ENCODE results near the gene CMBL.
"Not testable (repeated sequence)": the region's sequence is repeated elsewhere in the genome, so short reads cannot be mapped to it uniquely, and the experiment has no call there.

CMBL gene

DNA sequence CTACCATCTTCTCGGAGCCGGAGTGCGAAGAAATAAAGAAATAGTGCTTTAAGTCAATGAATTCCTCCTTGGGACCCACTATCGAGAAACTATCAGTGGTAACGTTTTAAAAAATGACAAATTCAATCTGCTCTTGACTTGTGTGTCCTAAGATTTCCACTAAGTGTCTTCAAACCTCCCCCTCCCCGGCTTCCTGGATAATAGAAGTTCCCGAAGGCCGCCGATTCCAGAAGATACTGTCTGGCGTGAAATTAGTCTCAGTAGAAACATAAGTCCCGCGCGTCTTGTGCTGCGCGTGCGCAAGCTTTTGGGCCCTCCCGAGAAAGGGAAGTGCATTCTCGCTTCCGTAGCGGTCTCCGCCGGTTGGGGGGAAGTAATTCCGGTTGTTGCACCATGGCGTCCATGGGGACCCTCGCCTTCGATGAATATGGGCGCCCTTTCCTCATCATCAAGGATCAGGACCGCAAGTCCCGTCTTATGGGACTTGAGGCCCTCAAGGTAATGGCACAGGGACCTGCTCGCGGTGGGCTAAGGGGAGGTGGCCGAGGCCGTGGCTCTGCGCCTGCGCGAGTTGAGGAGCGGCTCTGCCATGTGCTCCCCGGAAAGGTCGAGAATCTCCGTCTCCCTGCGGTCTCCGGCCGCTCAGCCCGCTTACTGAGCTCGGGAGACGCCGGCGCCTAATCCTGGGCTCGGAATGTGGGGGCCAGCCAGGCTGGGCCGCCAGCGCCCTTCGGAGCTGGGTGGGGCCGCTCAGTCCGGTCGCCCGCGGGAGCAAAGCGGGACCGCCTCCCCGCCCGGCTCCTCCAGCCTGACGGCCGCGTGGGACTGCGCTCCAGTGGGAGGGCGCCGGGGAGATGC is 57.5 kb downstream of the CMBL start, which contains the start of gene CCT5:
CCT5 (plus strand) TSS at position 333 of the 858 bp plus-strand sequence; CDS start at position 394, 61 bp downstream.
- peak; percentile 91 for DNase-seq (ENCODE audit: extremely low spot score)
- CTCF ChIA-PET = interaction anchor here (1.8 kb wide), 1 partner anchor 34 kb away, joined by 4 read pairs; no protein-coding TSS in a partner anchor
- TF ChIP-seq, protein P1, sequence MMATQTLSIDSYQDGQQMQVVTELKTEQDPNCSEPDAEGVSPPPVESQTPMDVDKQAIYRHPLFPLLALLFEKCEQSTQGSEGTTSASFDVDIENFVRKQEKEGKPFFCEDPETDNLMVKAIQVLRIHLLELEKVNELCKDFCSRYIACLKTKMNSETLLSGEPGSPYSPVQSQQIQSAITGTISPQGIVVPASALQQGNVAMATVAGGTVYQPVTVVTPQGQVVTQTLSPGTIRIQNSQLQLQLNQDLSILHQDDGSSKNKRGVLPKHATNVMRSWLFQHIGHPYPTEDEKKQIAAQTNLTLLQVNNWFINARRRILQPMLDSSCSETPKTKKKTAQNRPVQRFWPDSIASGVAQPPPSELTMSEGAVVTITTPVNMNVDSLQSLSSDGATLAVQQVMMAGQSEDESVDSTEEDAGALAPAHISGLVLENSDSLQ (IDR thresholded peaks at IDR 0.05) = no peak
- peak; percentile 76 for TF ChIP-seq BHLHE40 (IDR thresholded peaks at IDR 0.05; ENCODE audit: borderline replicate concordance)
- no peak for TF ChIP-seq HDGF (IDR thresholded peaks at IDR 0.05; ENCODE audit: borderline replicate concordance)
- TF ChIP-seq SP1 (IDR thresholded peaks at IDR 0.05) = 0 out of 2 replicates have a peak, but pooled peaks have one; percentile 20
- TF ChIP-seq ZNF384 (IDR thresholded peaks at IDR 0.05) = peak; percentile 100
- no peak for TF ChIP-seq SUZ12 (IDR thresholded peaks at IDR 0.05)
- no peak for TF ChIP-seq FOXK2 (IDR thresholded peaks at IDR 0.05)
- TF ChIP-seq NFRKB (IDR thresholded peaks at IDR 0.05) = no peak
- TF ChIP-seq TARDBP (IDR thresholded peaks at IDR 0.05) = no peak
- TF ChIP-seq ELF4 (IDR thresholded peaks at IDR 0.05) = peak; percentile 66; the same call in 1 of the 2 replicates
- no peak for TF ChIP-seq FOXA1 (IDR thresholded peaks at IDR 0.05)
- TF ChIP-seq CTBP1 (IDR thresholded peaks at IDR 0.05; ENCODE audit: borderline replicate concordance) = no peak
- TF ChIP-seq ARNT (IDR thresholded peaks at IDR 0.05) = no peak
- no peak for TF ChIP-seq FOXM1 (IDR thresholded peaks at IDR 0.05; ENCODE audit: borderline replicate concordance)
- TF ChIP-seq LEF1 (IDR thresholded peaks at IDR 0.05; ENCODE audit: borderline replicate concordance) = no peak
- TF ChIP-seq L3MBTL2 (conservative IDR thresholded peaks at IDR 0.05) = peak; percentile 75
- POLR2A ChIA-PET = interaction anchor here (0.7 to 2.7 kb wide), 15 partner anchors 9 to 416 kb away, joined by 3 to 10 read pairs (median 4); no protein-coding TSS in a partner anchor

DNA sequence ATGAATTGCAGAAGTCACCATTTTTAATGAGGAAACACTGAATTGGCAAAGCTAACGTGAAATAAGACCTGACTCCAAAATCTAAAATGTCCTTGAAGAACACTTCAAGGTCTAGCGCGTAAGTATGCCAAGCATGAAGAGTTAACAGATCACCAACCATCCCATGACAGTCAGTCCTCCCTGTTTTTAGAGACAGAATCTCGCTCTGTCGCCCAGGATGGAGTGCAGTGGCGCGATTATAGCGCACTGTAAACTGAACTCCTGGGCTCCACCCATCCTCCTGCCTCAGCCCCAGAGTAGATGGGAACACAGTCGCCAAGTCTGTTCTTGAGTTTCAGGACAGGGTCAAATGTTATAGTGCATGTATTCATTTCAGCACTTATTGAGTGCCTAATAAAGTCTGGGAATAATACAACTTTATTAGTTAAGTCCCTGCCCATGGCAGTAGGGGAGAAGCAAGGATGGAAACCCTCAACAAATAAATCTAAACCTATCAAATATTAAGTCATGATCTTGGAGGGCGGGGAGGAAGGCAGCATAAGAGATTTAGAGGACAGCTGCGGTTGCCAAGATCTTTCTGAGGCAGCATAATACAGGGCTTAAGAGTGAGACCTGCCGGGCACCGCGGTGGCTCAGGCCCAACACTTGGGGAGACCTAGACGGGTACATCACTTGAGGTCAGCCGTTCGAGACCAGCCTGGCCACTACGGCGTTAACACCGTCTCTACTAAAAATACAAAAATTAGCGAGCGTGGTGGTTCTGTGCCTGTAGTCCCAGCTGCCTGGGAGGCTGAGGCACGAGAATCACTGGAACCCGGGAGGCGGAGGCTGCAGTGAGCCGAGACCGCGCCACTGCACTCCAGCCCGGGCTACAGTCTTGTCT is 59.1 kb downstream of the CMBL start:
- ChIA-PET CTCF (interaction anchor here (0.6 kb wide), 1 partner anchor 140 kb away, joined by 3 read pairs; no protein-coding TSS in a partner anchor), POLR2A (interaction anchor here (0.9 to 2.7 kb wide), 5 partner anchors 11 to 30 kb away, joined by 3 to 10 read pairs (median 4); no protein-coding TSS in a partner anchor)
- no peak for TF ChIP-seq SUZ12 (IDR thresholded peaks at IDR 0.05)
- TF ChIP-seq, protein P1 (IDR thresholded peaks at IDR 0.05) = peak; percentile 59
- no peak for DNase-seq (ENCODE audit: extremely low spot score)

- POLR2A ChIA-PET; DNase-seq (ENCODE audit: extremely low spot score): not testable (repeated sequence)
- CTCF ChIA-PET = interaction anchor here (1.0 kb wide), 1 partner anchor 11 kb away, joined by 3 read pairs; no protein-coding TSS in a partner anchor
Observed at GRCh38 chr5:10247217-10247616, 60.5 kb downstream of the CMBL start.

DNA sequence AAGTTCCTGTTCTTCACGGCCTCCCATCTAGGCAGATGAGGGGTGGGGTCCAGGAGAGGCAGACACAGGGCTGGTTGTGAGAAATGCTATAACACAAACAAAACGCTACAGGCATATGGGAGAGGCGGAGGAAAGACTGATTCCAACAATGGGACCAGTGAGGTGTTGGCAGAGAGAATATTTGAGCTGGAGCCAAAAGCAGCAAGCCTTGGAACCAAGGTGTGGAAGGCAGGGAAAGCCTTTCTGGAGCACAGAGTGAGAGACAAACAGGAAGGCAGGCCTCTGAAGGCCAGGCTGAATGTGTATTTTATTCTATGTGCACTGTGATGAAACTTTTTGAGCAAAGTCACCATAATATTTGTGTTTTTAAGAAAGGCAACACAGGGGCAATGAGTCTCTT is 60.9 kb downstream of the CMBL start:
- CTCF ChIA-PET = interaction anchor here (1.0 kb wide), 1 partner anchor 11 kb away, joined by 3 read pairs; no protein-coding TSS in a partner anchor
- TF ChIP-seq SUZ12 (IDR thresholded peaks at IDR 0.05) = no peak
- TF ChIP-seq NFRKB (IDR thresholded peaks at IDR 0.05) = no peak
- TF ChIP-seq ARNT (IDR thresholded peaks at IDR 0.05) = no peak
- TF ChIP-seq CTBP1 (IDR thresholded peaks at IDR 0.05; ENCODE audit: borderline replicate concordance) = no peak
- TF ChIP-seq BHLHE40 (IDR thresholded peaks at IDR 0.05; ENCODE audit: borderline replicate concordance) = no peak
- no peak for TF ChIP-seq ELF4 (IDR thresholded peaks at IDR 0.05)
- no peak for TF ChIP-seq L3MBTL2 (conservative IDR thresholded peaks at IDR 0.05)
- TF ChIP-seq FOXM1 (IDR thresholded peaks at IDR 0.05; ENCODE audit: borderline replicate concordance) = no peak
- TF ChIP-seq LEF1 (IDR thresholded peaks at IDR 0.05; ENCODE audit: borderline replicate concordance) = no peak
- no peak for TF ChIP-seq ZNF384 (IDR thresholded peaks at IDR 0.05)
- TF ChIP-seq SP1 (IDR thresholded peaks at IDR 0.05) = no peak
- TF ChIP-seq FOXA1 (IDR thresholded peaks at IDR 0.05) = no peak
- POLR2A ChIA-PET = no interaction called here
- DNase-seq (ENCODE audit: extremely low spot score) = no peak

DNA sequence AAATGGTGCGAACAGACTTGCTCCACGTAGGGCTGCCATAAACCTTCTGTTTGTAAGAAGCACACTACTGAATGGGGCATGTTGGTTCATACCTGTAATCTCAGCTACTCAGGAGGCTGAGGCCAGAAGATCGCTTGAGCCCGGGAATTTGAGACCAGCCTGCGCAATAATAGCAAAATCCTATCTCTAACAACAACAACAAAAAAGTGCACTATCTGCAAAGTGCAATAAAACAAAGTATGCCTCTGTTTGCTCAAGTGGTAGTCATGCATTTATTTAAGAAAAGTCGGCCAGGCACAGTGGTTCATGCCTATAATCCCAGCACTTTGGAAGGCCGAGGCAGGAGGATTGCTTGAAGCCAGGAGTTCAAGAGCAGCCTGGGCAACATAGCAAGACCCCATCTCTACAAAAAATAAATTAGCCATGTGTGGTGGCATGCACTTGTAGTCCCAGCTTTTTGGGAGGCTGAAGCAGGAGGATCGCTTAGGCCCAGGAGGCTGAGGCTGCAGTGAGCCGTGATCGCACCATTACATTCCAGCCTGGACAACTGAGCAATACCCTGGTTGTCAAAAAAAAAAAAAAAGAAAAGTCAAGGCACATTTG is 63.3 kb downstream of the CMBL start:
- no peak for DNase-seq (ENCODE audit: extremely low spot score)
- CTCF ChIA-PET = no interaction called here
- POLR2A ChIA-PET = no interaction called here
- no peak for TF ChIP-seq FOXM1 (IDR thresholded peaks at IDR 0.05; ENCODE audit: borderline replicate concordance)
- no peak for TF ChIP-seq NFRKB (IDR thresholded peaks at IDR 0.05)
- TF ChIP-seq CTBP1 (IDR thresholded peaks at IDR 0.05; ENCODE audit: borderline replicate concordance) = no peak
- TF ChIP-seq SP1 (IDR thresholded peaks at IDR 0.05) = no peak
- TF ChIP-seq SUZ12 (IDR thresholded peaks at IDR 0.05) = no peak
- TF ChIP-seq ZNF384 (IDR thresholded peaks at IDR 0.05) = no peak
- TF ChIP-seq, protein P1 (IDR thresholded peaks at IDR 0.05) = no peak
- TF ChIP-seq L3MBTL2 (conservative IDR thresholded peaks at IDR 0.05) = no peak
- no peak for TF ChIP-seq ARNT (IDR thresholded peaks at IDR 0.05)
- TF ChIP-seq ELF4 (IDR thresholded peaks at IDR 0.05) = no peak

Data from HEK293T (cell line).